Measurements from ENCODE around the gene PRRG1. TPM values are rescaled to one million over a fixed set of nuclear protein-coding genes. Genes with fewer than 3 reads are reported as not detected.

PRRG1 gene
- total RNA-seq, 2 donors from 2014 or later, result 5.4 to 15.0 TPM

- H3K9ac ChIP-seq (ENCODE audit: low read depth in 2 of 2, low read length in 2 of 2), result no peak overlapping the region
- H3K27ac ChIP-seq, result no peak overlapping the region
- no peaks in the 10 kb centered on the region for H3K4me1 ChIP-seq
- intact Hi-C loops (cut with DNase I), result no loop called here
- H3K36me3 ChIP-seq, result no peaks in the 10 kb centered on the region
- no peak for TF ChIP-seq CTCF (IDR thresholded peaks at IDR 0.05)
- no peaks in the 10 kb centered on the region for H3K9me3 ChIP-seq
- no peak overlapping the region for H3K4me3 ChIP-seq
- H3K27me3 ChIP-seq, result no peaks in the 10 kb centered on the region
- no peak for DNase-seq
Measured at GRCh38 chrX:37388413-37388812, 39.2 kb downstream of the PRRG1 start.

- DNase-seq, result no peak
- Histone ChIP-seq H3K9ac (ENCODE audit: low read depth in 2 of 2, low read length in 2 of 2) (no peak overlapping the region), H3K36me3 (no peaks in the 10 kb centered on the region), H3K4me1 (no peaks in the 10 kb centered on the region), H3K9me3 (no peaks in the 10 kb centered on the region), H3K27me3 (no peaks in the 10 kb centered on the region), H3K27ac (no peak overlapping the region), H3K4me3 (no peak overlapping the region)
- no peak for TF ChIP-seq CTCF (IDR thresholded peaks at IDR 0.05)
- intact Hi-C loops (cut with DNase I), result no loop called here
Measured at GRCh38 chrX:37405956-37406355, 56.8 kb downstream of the PRRG1 start.

GRCh38 chrX:37407736-37408135, 58.6 kb downstream of the PRRG1 start:
- H3K4me3 ChIP-seq, result no peak overlapping the region
- TF ChIP-seq CTCF (IDR thresholded peaks at IDR 0.05), result no peak
- no peak for DNase-seq
- H3K36me3 ChIP-seq, result no peaks in the 10 kb centered on the region
- H3K27me3 ChIP-seq, result no peaks in the 10 kb centered on the region
- no peaks in the 10 kb centered on the region for H3K4me1 ChIP-seq
- H3K9me3 ChIP-seq, result no peaks in the 10 kb centered on the region
- no peak overlapping the region for H3K27ac ChIP-seq
- H3K9ac ChIP-seq (ENCODE audit: low read depth in 2 of 2, low read length in 2 of 2), result no peak overlapping the region
- intact Hi-C loops (cut with DNase I), result no loop called here

- Histone ChIP-seq H3K4me1 (no peaks in the 10 kb centered on the region), H3K4me3 (no peak overlapping the region), H3K27ac (no peak overlapping the region), H3K9me3 (no peaks in the 10 kb centered on the region), H3K9ac (ENCODE audit: low read depth in 2 of 2, low read length in 2 of 2) (no peak overlapping the region), H3K27me3 (no peaks in the 10 kb centered on the region), H3K36me3 (no peaks in the 10 kb centered on the region)
- no peak for DNase-seq
- no peak for TF ChIP-seq CTCF (IDR thresholded peaks at IDR 0.05)
- intact Hi-C loops (cut with DNase I), result no loop called here
Measured at GRCh38 chrX:37409278-37409677, 60.1 kb downstream of the PRRG1 start.

- no peak overlapping the region for H3K27ac ChIP-seq
- DNase-seq, result no peak
- no peak overlapping the region for H3K4me3 ChIP-seq
- intact Hi-C loops (cut with DNase I), result no loop called here
- no peaks in the 10 kb centered on the region for H3K27me3 ChIP-seq
- no peaks in the 10 kb centered on the region for H3K36me3 ChIP-seq
- H3K9me3 ChIP-seq, result no peaks in the 10 kb centered on the region
- H3K9ac ChIP-seq (ENCODE audit: low read depth in 2 of 2, low read length in 2 of 2), result no peak overlapping the region
- TF ChIP-seq CTCF (IDR thresholded peaks at IDR 0.05), result no peak
- H3K4me1 ChIP-seq, result no peaks in the 10 kb centered on the region
Measured at GRCh38 chrX:37420185-37420584, 71.0 kb downstream of the PRRG1 start.

- no peak for TF ChIP-seq CTCF (IDR thresholded peaks at IDR 0.05)
- Histone ChIP-seq H3K9me3 (no peaks in the 10 kb centered on the region), H3K27ac (no peak overlapping the region), H3K4me1 (no peaks in the 10 kb centered on the region), H3K9ac (ENCODE audit: low read depth in 2 of 2, low read length in 2 of 2) (no peak overlapping the region), H3K27me3 (no peaks in the 10 kb centered on the region), H3K36me3 (no peaks in the 10 kb centered on the region), H3K4me3 (no peak overlapping the region)
- intact Hi-C loops (cut with DNase I), result no loop called here
- no peak for DNase-seq
Measured at GRCh38 chrX:37420756-37421155, 71.6 kb downstream of the PRRG1 start.
